OCI-LY1 (cell line): ENCODE results near the gene TCHH.
"Not testable (repeated sequence)": the region's sequence is repeated elsewhere in the genome, so short reads cannot be mapped to it uniquely, and the experiment has no call there.

Experiments
- H2AFZ ChIP-seq: fragments of 200-600 bp; sonication (generic), shearing (Covaris generic); 2 replicates; pipeline ENCODE4 v1.6.0; 2014; ENCODE audit warnings: antibody characterized with exemption, mild to moderate bottlenecking, low read length
- H3F3A ChIP-seq: fragments of 200-600 bp; sonication (generic), shearing (Covaris generic); 2 replicates; pipeline ENCODE4 v1.6.0; 2014; ENCODE audit warnings: mild to moderate bottlenecking, antibody characterized with exemption, low read length, moderate library complexity; ENCODE audit not compliant: insufficient read depth
- H3K27ac ChIP-seq: fragments of 200-600 bp; sonication (generic); 2 replicates; pipeline ENCODE4 v1.5.1; 2014; ENCODE audit warnings: low read length, mixed run types, mild to moderate bottlenecking, low read depth; ENCODE audit not compliant: poor library complexity, severe bottlenecking
- H3K27me3 ChIP-seq: fragments of 200-600 bp; sonication (generic); 2 replicates; pipeline ENCODE4 v1.6.0; 2014; ENCODE audit warnings: antibody characterized with exemption, mild to moderate bottlenecking, low read length, moderate library complexity; ENCODE audit not compliant: insufficient read depth
- H3K36me3 ChIP-seq: fragments of 200-600 bp; sonication (generic); 2 replicates; pipeline ENCODE4 v1.6.1; 2014; ENCODE audit warnings: mild to moderate bottlenecking, antibody characterized with exemption, low read length, moderate library complexity, mixed read lengths; ENCODE audit not compliant: insufficient read depth
- H3K4me1 ChIP-seq: fragments of 200-600 bp; sonication (generic); 2 replicates; pipeline ENCODE4 v1.5.1; 2014; ENCODE audit warnings: mild to moderate bottlenecking, low read length, moderate library complexity; ENCODE audit not compliant: insufficient read depth, severe bottlenecking
- H3K4me2 ChIP-seq: fragments of 200-600 bp; sonication (generic), shearing (Covaris generic); 2 replicates; pipeline ENCODE4 v1.6.1; 2014; ENCODE audit warnings: low read length
- H3K4me3 ChIP-seq: fragments of 200-600 bp; sonication (generic); 2 replicates; pipeline ENCODE4 v1.5.1; 2014; ENCODE audit warnings: low read length, low read depth, mild to moderate bottlenecking, mixed read lengths; ENCODE audit not compliant: poor library complexity, severe bottlenecking
- H3K79me2 ChIP-seq: fragments of 200-600 bp; shearing (Covaris generic); 2 replicates; pipeline ENCODE4 v1.6.1; 2016; ENCODE audit warnings: mixed run types, low read length, mixed read lengths; ENCODE audit not compliant: insufficient read depth
- H3K9ac ChIP-seq: fragments of 200-600 bp; sonication (generic), shearing (Covaris generic); 2 replicates; pipeline ENCODE4 v1.6.1; 2014; ENCODE audit warnings: mild to moderate bottlenecking, low read length, mixed read lengths
- H3K9me2 ChIP-seq: fragments of 200-600 bp; sonication (generic), shearing (Covaris generic); 2 replicates; pipeline ENCODE4 v1.6.1; 2014; ENCODE audit warnings: low read depth, mild to moderate bottlenecking, low read length, mixed read lengths
- H3K9me3 ChIP-seq: fragments of 200-600 bp; shearing (Covaris generic); 2 replicates; pipeline ENCODE4 v1.6.1; 2014; ENCODE audit warnings: low read length, mixed read lengths
- H4K20me1 ChIP-seq: fragments of 200-600 bp; sonication (generic), shearing (Covaris generic); 2 replicates; pipeline ENCODE4 v1.6.0; 2016; ENCODE audit warnings: mild to moderate bottlenecking, low read length; ENCODE audit not compliant: insufficient read depth
- EZH2 ChIP-seq: fragments of 200-600 bp; sonication (generic), shearing (Covaris generic); IDR thresholded peaks from 2 replicates; pipeline ENCODE4 v1.8.0; 2017; ENCODE audit warnings: borderline replicate concordance, mixed run types, mild to moderate bottlenecking, antibody characterized with exemption, low read length, moderate library complexity, mixed read lengths
- TF ChIP-seq, protein P1 (sequence below): fragments of 200-600 bp; sonication (generic), shearing (Covaris generic); IDR thresholded peaks from 2 replicates; pipeline ENCODE4 v1.5.1; 2017; ENCODE audit warnings: mild to moderate bottlenecking, antibody characterized with exemption, low read length, moderate library complexity, mixed read lengths

Gene TCHH

GRCh38 chr1:152148051-152148450, 32.8 kb upstream of the TCHH start:
- Histone ChIP-seq H3K9ac (no peak overlapping the region), H4K20me1 (no peaks in the 10 kb centered on the region), H2AFZ (no peak overlapping the region), H3K4me1 (no peaks in the 10 kb centered on the region), H3K9me3 (0 out of 2 replicates have a peak, but pooled peaks cover 5% of the 10 kb centered on the region), H3K9me2 (no peaks in the 10 kb centered on the region), H3K4me3 (no peak overlapping the region), H3F3A (no peaks in the 10 kb centered on the region), H3K4me2 (no peak overlapping the region), H3K36me3 (no peaks in the 10 kb centered on the region), H3K27me3 (no peaks in the 10 kb centered on the region), H3K27ac (no peak overlapping the region), H3K79me2 (no peaks in the 10 kb centered on the region)
- TF ChIP-seq EZH2, result no peak
- TF ChIP-seq, protein P1, sequence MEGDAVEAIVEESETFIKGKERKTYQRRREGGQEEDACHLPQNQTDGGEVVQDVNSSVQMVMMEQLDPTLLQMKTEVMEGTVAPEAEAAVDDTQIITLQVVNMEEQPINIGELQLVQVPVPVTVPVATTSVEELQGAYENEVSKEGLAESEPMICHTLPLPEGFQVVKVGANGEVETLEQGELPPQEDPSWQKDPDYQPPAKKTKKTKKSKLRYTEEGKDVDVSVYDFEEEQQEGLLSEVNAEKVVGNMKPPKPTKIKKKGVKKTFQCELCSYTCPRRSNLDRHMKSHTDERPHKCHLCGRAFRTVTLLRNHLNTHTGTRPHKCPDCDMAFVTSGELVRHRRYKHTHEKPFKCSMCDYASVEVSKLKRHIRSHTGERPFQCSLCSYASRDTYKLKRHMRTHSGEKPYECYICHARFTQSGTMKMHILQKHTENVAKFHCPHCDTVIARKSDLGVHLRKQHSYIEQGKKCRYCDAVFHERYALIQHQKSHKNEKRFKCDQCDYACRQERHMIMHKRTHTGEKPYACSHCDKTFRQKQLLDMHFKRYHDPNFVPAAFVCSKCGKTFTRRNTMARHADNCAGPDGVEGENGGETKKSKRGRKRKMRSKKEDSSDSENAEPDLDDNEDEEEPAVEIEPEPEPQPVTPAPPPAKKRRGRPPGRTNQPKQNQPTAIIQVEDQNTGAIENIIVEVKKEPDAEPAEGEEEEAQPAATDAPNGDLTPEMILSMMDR, result no peak

DNA sequence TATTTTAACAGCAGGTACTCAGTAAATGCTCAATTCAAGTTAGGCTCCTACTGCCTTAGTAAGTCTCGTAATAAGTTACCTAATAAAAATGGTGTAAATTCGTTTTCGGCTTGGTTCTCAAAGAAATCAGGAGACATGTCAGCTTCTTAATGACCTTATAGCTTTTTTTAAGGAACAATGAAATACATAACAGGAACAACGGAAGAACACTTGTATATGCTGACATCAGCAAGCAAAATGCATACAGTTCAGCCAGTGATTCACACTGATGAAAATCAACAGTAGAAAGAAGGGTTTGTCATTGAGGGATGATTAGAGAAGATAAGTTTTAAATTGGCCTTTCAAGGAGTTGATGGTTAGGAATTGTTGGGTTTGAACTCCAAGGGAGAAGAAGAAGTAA, 30.5 kb upstream of the TCHH start:
- H4K20me1 ChIP-seq, result no peaks in the 10 kb centered on the region
- H3K9me3 ChIP-seq, result 0 out of 2 replicates have a peak, but pooled peaks cover 5% of the 10 kb centered on the region
- H3K36me3 ChIP-seq, result no peaks in the 10 kb centered on the region
- no peaks in the 10 kb centered on the region for H3K27me3 ChIP-seq
- no peaks in the 10 kb centered on the region for H3K79me2 ChIP-seq
- no peaks in the 10 kb centered on the region for H3F3A ChIP-seq
- no peaks in the 10 kb centered on the region for H3K9me2 ChIP-seq
- no peak overlapping the region for H3K4me3 ChIP-seq
- no peak overlapping the region for H3K4me2 ChIP-seq
- no peak overlapping the region for H3K27ac ChIP-seq
- no peaks in the 10 kb centered on the region for H3K4me1 ChIP-seq
- TF ChIP-seq, protein P1, result no peak
- no peak for TF ChIP-seq EZH2
- no peak overlapping the region for H2AFZ ChIP-seq
- no peak overlapping the region for H3K9ac ChIP-seq

DNA sequence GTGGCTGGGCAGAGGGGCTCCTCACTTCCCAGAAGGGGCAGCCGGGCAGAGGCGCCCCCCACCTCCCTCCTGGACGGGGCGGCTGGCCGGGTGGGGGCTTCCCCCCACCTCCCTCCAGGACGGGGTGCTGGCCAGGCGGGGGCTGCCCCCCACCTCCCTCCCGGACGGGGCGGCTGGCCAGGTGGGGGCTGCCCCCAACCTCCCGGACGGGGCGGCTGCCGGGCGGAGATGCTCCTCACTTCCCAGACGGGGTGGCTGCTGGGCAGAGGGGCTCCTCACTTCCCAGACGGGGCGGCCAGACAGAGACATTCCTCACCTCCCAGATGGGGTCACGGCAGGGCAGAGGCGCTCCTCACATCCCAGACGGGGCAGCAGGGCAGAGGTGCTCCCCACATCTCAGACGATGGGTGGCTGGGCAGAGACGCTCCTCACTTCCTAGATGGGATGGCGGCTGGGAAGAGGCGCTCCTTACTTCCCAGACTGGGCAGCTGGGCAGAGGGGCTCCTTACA, 29.5 kb upstream of the TCHH start:
- not testable (repeated sequence) for H3K36me3 ChIP-seq, H3K27ac ChIP-seq, H3K9ac ChIP-seq, H3K4me1 ChIP-seq, H3K9me3 ChIP-seq, H4K20me1 ChIP-seq, H3K27me3 ChIP-seq, H2AFZ ChIP-seq, H3F3A ChIP-seq, H3K4me2 ChIP-seq, H3K4me3 ChIP-seq, H3K79me2 ChIP-seq, H3K9me2 ChIP-seq

- Histone ChIP-seq H2AFZ (no peak overlapping the region), H3K9me2 (no peaks in the 10 kb centered on the region), H3K9me3 (0 out of 2 replicates have a peak, but pooled peaks cover 2% of the 10 kb centered on the region), H3K4me3 (no peak overlapping the region), H3K9ac (no peak overlapping the region), H4K20me1 (no peaks in the 10 kb centered on the region), H3K36me3 (no peaks in the 10 kb centered on the region), H3K4me2 (no peak overlapping the region), H3K79me2 (no peaks in the 10 kb centered on the region), H3K27ac (no peak overlapping the region), H3K4me1 (no peaks in the 10 kb centered on the region), H3F3A (no peaks in the 10 kb centered on the region), H3K27me3 (no peaks in the 10 kb centered on the region)
- no peak for TF ChIP-seq EZH2
- TF ChIP-seq, protein P1, result no peak
These were observed 28.1 kb upstream of the TCHH start for GRCh38 chr1:152143150-152143887.
